GM10248 (cell line): ENCODE data around the gene CDKL4.

Experiments
- CTCF ChIA-PET: fragments of 300-600 bp; sonication (Branson Sonifier 250); formaldehyde crosslinking; extraction: SDS; loops from one replicate; lab custom pipeline; 2021; ENCODE audit warnings: antibody characterized with exemption; lab: Yijun Ruan, JAX
- POLR2A ChIA-PET: fragments of 350-650 bp; sonication (Branson Sonifier 250); formaldehyde crosslinking; extraction: SDS; loops from one replicate; lab custom pipeline; 2020; ENCODE audit warnings: antibody characterized with exemption; lab: Yijun Ruan, JAX
- DNase-seq: peaks from one replicate; pipeline ENCODE4 v3.0.0; 2012; ENCODE audit errors: extremely low spot score
- CTCF ChIP-seq: IDR thresholded peaks from 2 replicates; pipeline ENCODE4 v1.5.1; 2012; ENCODE audit warnings: mild to moderate bottlenecking, low read depth; ENCODE audit errors: extremely low read depth, missing control alignments, control extremely low read depth

Gene CDKL4

GRCh38 chr2:39223909-39224308, 19.9 kb downstream of the CDKL4 start:
- DNase-seq = no peak
- ChIA-PET POLR2A (no interaction called here), CTCF (interaction anchor here (1.8 to 10.0 kb wide), 2 partner anchors 99 to 163 kb away, joined by 4 to 289 read pairs; no protein-coding TSS in a partner anchor)
- TF ChIP-seq CTCF = no peak

GRCh38 chr2:39221459-39221858, 22.3 kb downstream of the CDKL4 start:
- no peak for DNase-seq
- POLR2A ChIA-PET = no interaction called here
- TF ChIP-seq CTCF = no peak
- CTCF ChIA-PET = no interaction called here

- no peak for TF ChIP-seq CTCF
- ChIA-PET POLR2A (no interaction called here), CTCF (interaction anchor here (1.9 to 2.9 kb wide), 2 partner anchors 10 to 273 kb away, joined by 4 to 13 read pairs; no protein-coding TSS in a partner anchor)
- DNase-seq = no peak
Observed at GRCh38 chr2:39220136-39220535, 23.6 kb downstream of the CDKL4 start.

- CTCF ChIA-PET = interaction anchor here (1.0 to 2.9 kb wide), 5 partner anchors 9 to 271 kb away, joined by 3 to 13 read pairs (median 4); no protein-coding TSS in a partner anchor
- no peak for DNase-seq
- TF ChIP-seq CTCF = no peak
- POLR2A ChIA-PET = no interaction called here
Observed at GRCh38 chr2:39218391-39218790, 25.4 kb downstream of the CDKL4 start.

GRCh38 chr2:39217192-39217550, 26.6 kb downstream of the CDKL4 start:
- TF ChIP-seq CTCF = no peak
- DNase-seq = no peak
- ChIA-PET CTCF (interaction anchor here (0.6 to 2.9 kb wide), 3 partner anchors 11 to 270 kb away, joined by 3 to 13 read pairs (median 3); no protein-coding TSS in a partner anchor), POLR2A (no interaction called here)

- no peak for TF ChIP-seq CTCF
- ChIA-PET CTCF (interaction anchor here (1.4 kb wide), 1 partner anchor 11 kb away, joined by 3 read pairs; no protein-coding TSS in a partner anchor), POLR2A (no interaction called here)
- no peak for DNase-seq
Observed at GRCh38 chr2:39216346-39217191, 27.2 kb downstream of the CDKL4 start.
